Stimulated activated CD8-positive, alpha-beta memory T cell treated with anti-CD3 and anti-CD28 coated beads, Interleukin-4, amount 100 ng/mL, for 24 hours (primary cell): Measurements from ENCODE around the gene FOXK2.

Experiments used
- DNase-seq: peaks from one replicate; pipeline ENCODE4 v3.0.0-alpha.2; 2020; ENCODE audit warnings: low read depth

The FOXK2 gene

GRCh38 chr17:82609655-82610054 is 90.1 kb downstream of the FOXK2 start:
- DNase-seq, result no peak

GRCh38 chr17:82611140-82612058 is 91.9 kb downstream of the FOXK2 start:
- no peak for DNase-seq

- no peak for DNase-seq
Measured at GRCh38 chr17:82613283-82614094, 94.0 kb downstream of the FOXK2 start.

- DNase-seq, result no peak
Measured at GRCh38 chr17:82614095-82614631, 94.6 kb downstream of the FOXK2 start.

- DNase-seq, result no peak
Measured at GRCh38 chr17:82615084-82616020, 95.8 kb downstream of the FOXK2 start.

- no peak for DNase-seq
Measured at GRCh38 chr17:82616021-82616711, 96.6 kb downstream of the FOXK2 start.

GRCh38 chr17:82619211-82619610 is 99.7 kb downstream of the FOXK2 start:
- DNase-seq, result no peak

- DNase-seq, result no peak
Measured at GRCh38 chr17:82619641-82620040, 100.1 kb downstream of the FOXK2 start.

- no peak for DNase-seq
Measured at GRCh38 chr17:82623707-82624106, 104.2 kb downstream of the FOXK2 start.

GRCh38 chr17:82627405-82627804 is 107.9 kb downstream of the FOXK2 start:
- DNase-seq, result no peak

- no peak for DNase-seq
Measured at GRCh38 chr17:82629748-82630147, 110.2 kb downstream of the FOXK2 start.

GRCh38 chr17:82630212-82630611 is 110.7 kb downstream of the FOXK2 start:
- no peak for DNase-seq

GRCh38 chr17:82631544-82631943 is 112.0 kb downstream of the FOXK2 start:
- no peak for DNase-seq

GRCh38 chr17:82632451-82632850 is 112.9 kb downstream of the FOXK2 start:
- no peak for DNase-seq

GRCh38 chr17:82633343-82633742 is 113.8 kb downstream of the FOXK2 start:
- no peak for DNase-seq

GRCh38 chr17:82636626-82637598 is 117.4 kb downstream of the FOXK2 start:
- no peak for DNase-seq

- DNase-seq, result no peak
Measured at GRCh38 chr17:82638183-82638773, 118.7 kb downstream of the FOXK2 start.

- no peak for DNase-seq
Measured at GRCh38 chr17:82639628-82640027, 120.1 kb downstream of the FOXK2 start.

GRCh38 chr17:82640036-82640435 is 120.5 kb downstream of the FOXK2 start:
- no peak for DNase-seq
